M059J (cell line): ENCODE data around the gene DOLPP1. TPM values are rescaled to one million over a fixed set of nuclear protein-coding genes. Genes with fewer than 3 reads are reported as not detected.
"Not testable (repeated sequence)": the region's sequence is repeated elsewhere in the genome, so short reads cannot be mapped to it uniquely, and the experiment has no call there.

Source experiments
- DNase-seq: peaks from one replicate; pipeline ENCODE4 v3.0.0-alpha.2; 2012; ENCODE audit warnings: low read depth
- total RNA-seq: library from RNA; depleted of rRNA; stranded (reverse); fragments of >200 nt; shearing (Covaris generic); gene quantifications from 2 replicates; pipeline ENCODE4 v1.2.3, GENCODE V29; 2014; rRNA removed

DOLPP1 gene, protein sequence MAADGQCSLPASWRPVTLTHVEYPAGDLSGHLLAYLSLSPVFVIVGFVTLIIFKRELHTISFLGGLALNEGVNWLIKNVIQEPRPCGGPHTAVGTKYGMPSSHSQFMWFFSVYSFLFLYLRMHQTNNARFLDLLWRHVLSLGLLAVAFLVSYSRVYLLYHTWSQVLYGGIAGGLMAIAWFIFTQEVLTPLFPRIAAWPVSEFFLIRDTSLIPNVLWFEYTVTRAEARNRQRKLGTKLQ
- total RNA-seq = 25.7 and 32.4 TPM in 2 replicates

DNA sequence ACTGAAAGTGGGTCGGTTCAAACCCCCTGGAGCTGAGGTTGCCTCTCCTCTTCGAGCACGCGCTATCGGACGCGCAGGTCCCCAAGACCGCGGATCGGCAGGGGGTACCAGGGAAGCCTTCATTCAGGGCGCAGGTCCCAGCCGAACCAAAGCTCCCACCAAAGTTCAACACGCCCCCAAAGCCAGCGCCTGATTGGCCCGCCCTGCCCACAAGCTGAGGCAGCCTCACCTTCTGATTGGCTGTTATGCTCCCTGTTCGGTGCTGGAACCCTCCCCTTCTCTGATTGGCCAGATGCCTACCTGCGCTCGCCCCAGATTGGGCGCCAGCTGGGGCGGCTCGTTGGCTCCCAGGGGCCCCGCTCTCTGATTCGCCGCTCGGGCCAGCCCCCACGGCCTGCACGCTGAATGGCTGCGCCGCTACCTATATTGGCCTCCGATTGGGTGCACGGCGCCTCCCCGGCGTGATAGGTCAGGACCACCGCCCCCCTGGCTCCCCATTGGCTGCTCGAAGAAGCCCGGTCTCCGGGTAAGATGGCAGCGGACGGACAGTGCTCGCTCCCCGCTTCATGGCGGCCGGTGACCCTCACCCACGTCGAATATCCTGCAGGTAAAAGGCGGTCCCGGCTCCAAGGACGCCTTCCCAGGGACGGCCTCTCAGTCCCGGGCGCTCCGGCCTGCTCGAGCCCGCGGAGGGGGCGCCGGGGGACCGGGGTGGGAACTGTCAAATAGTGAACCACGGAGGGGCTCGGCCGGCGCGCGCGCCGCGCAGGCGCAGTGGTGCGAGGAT lies at the start of gene DOLPP1:
DOLPP1 (plus strand) TSS at position 511 of the 787 bp plus-strand sequence; CDS start at position 532, 21 bp downstream.
- peak; percentile 100 for DNase-seq

DNA sequence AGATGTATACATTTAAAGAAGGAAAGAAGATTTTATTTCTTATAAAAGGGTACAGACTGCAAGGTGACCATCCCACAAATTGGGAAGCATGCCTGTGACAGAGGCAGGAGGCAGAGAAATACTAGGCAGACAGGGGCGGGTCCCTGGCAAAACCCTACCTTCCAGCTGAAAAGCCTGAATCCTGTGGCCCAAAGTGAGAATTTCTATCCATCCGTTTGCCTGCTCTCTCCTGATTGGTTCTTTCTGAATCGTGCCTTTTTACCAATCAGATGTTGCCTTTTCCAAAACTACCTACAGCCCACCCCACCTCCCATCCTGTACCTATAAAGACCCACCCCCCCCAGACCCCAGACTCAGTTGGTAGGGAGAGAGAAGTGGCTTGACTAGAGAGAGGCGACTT lies 49.4 kb upstream of the DOLPP1 start:
- no peak for DNase-seq

DNA sequence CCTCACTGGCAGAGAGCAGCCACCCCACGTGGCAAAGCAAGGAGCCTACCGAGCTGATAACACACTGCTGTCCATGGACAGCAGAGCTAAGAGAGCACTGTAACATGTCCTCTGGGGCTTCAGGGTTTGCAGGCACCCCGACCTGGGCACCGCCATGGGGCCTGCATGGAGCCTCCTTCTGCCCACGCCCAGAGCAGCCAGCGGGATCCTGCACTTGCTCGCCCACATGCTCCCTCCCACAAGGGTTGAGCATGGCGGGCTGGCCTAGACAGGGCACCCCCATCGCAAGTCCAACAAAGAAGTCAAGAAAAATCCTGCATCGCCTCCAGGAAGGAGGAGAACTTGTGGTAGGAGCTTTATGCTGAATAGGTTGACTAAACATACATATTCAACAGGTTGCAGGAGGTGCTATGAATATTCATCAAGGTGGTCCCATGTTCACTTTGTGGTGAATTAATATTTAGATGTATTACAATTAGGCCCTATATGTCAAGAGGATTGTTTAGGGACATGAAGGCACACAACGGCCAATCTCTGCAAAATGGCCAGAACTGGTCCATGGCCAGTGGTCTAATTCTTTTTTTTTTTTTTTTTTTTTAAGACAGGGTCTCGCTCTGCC lies 48.3 kb upstream of the DOLPP1 start:
- DNase-seq = no peak

DNA sequence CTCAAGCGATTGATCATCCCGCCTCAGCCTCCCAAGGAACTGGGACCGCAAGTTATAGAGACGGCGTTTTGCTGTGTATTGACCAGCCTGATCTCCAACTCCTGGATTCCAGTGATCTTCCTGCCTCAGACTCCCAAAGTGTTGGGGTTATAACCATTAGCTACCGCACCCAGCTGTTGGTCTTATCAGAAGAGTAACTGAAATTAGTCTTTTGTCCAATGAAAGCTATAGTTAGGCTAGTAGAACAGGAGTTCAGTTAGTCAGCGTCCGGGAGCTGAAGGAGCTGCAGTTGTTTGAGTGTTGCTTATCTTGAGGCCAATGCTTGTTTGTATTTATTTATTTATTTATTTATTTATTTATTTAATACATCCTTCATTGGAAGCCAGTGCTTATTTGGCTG lies 47.7 kb upstream of the DOLPP1 start:
- DNase-seq = no peak

DNA sequence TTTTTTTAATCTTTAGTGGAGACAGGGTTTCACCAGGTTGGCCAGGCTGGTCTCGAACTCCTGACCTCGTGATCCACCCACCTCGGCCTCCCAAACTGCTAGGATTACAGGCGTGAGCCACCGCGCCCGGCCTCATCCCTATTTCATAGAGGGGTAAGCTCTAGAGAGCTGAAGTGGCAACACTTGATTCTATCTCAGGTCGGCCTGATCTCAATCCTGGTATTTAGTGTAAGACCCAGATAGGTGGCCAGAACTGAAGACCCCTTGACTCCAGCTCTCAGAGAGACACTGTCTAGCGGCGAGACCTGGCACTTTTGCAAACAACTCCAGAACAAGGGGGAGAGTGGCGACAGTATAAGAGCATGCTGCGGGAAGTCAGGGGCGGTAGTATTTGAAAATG lies 45.1 kb upstream of the DOLPP1 start:
- DNase-seq = not testable (repeated sequence)

DNA sequence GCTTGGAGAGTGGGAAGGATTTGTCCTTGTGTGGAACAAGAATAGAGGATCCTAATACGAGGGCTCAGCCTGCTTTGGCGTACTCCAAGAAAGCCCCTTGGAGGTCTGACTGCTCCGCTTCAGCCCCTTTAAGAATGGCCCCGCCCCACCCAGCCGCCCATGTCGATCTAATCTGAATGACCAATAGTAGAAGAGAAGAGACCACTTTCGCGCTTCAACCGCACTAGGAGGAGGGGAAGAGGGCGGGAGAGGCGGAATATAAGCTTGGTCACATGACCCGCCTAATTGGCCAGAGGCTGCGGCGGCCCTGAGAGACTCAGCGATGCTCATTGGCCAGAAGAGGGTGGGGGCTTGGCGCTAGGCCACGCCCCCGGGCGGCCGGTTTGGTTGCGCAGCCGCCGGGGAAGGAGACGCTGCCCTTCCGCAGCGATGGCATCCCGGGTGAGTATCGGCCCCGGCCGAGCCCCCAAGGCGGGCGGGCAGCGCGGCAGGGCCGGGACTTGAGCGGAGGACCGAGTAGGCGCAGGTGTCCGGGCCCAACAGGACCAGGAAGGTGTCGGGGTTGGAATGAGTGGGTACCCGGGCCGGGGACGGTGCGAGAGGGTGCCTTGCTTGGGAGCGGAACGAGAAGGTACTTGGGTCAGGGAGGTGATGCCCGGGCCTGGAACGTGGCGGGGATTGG lies 44.5 kb upstream of the DOLPP1 start, which contains the start of gene MIGA2:
MIGA2 (plus strand) TSS at position 386 of the 682 bp plus-strand sequence. CDS start 3,969 bp downstream, outside the sequence.
- peak; percentile 100 for DNase-seq

DNA sequence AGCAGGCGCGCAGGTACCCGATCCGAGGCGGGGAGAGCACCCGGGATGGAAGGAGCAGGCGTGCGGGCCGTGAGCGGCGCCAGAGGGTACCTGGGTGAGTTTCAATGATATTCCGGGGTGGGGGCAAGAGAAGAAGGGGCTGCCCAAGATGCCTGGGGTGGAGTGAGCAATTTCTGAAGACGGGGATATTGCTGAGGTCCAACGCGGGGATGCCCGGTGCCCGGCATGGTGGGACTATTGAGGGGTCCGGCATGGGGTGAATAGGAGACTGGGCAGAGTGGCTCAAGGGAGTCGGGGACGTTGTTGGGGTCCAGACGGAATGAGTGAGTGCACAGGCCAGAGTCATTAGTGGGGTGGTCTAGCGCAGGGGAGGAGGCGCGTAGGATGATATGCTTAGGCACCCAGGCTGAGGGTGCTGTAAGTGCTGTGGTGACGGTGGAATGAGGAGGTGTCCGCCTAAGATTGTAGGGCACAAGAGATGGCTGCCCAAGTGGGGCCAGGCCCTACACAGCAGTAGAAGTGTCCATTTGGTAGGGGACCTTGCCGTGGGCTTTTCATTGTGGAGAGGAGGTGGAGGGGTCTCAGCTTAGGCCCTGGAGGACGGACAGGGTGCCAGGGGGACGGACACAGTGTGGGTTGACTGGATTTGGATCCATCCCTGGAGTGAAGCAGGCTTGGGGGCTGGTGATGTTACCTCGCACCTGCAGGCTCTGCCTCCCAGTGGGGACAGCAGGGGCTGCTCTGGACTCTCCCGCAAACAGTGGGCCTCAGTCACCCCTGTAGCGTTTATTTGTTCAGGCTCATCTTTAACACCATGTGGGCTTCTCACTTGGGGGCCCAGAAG lies 43.8 kb upstream of the DOLPP1 start:
- DNase-seq = no peak

DNA sequence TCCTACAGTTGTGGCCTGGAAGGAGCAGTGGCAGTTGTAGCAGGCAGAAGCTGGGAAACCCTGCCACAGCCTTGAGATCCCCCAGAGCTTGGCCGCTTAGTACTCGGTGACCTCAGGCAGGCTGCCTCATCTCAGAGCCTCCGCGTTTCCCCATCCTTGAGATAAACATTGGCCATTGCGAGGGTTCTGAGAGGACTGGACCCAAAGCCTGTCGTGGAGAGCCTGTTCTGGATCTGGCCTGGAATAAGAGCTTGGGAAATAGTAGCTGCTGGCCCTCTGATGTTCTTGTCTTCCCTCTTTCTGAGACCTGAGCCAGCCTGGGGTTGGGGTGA lies 43.2 kb upstream of the DOLPP1 start:
- DNase-seq = no peak

DNA sequence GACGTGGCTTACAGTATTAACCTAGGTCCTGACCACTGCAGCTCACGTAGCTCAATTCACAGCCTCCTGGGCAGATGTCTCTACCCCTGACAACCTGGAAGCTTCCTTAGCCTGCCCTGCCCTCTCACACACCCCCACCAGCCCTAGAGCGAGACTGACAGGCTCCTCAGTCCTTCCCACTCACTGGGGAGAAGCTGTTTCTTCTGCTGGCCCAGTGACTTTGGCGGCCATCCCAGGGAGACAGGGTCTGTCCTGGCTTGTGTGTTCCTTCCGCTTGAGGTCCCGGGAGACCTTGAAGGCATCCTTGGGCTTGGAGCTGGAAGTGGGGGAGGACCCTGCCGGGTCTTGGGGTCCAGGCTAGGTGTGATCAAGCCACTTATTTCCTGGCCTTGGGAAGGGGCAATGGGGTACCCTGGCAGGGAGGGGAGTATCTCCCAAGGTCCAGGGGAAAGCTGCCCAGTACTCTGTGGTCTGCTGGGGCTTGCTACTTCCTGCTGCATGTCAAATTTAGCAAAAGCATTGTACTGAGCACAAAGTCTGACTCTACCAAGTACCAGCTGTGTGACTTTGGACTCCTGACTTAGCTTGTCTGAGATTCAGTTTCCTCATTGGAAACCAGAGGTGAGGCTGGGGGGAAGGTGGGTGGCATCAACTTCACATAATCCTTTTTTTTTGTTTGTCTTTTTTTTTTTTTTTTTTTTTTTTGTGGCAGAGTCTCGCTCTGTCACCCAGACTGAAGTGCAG lies 42.6 kb upstream of the DOLPP1 start:
- no peak for DNase-seq

DNA sequence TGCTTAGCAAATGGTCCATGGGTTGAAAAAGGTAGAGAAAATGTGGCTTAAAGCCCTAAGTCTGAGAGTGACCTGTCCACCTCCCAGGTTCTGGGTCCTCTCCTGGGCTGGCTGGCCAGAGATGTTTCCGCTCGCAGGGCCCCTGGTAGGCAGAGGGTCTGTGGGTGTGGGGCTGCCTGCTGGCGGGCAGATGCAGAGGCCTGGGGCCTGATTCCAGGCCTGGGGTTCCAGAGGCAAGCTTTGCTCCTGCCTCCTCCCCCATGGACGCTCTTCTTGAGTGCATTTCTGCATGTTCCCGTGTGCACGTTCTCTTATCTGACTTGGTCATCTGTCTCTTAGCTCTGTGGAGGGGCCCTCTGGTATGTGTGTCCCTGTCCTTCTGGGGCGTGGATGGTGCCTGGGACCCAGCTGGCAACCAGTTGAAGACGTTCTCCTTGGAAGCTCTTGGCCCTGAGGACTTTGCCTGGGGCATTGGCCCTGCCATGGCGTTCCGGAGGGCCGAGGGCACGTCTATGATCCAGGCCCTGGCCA lies 40.7 kb upstream of the DOLPP1 start:
- no peak for DNase-seq

DNA sequence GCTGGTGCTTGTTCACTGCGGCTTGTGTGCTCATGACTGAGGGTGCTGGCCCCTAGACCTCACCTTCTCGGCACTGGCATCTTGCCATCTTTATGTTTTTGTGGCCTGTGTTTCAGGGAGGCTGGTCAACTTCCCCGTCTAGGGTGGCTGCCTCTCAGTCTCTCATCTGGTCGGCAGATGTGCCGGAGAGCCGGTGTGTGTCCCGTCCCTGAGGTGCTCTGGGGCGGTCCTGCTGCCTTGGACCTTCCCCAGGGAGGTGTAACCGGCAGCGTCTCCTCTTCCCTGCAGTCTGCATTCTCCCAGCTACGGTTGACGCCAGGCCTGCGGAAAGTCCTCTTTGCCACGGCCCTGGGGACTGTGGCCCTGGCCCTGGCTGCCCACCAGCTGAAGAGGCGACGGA lies 38.9 kb upstream of the DOLPP1 start:
- no peak for DNase-seq

DNA sequence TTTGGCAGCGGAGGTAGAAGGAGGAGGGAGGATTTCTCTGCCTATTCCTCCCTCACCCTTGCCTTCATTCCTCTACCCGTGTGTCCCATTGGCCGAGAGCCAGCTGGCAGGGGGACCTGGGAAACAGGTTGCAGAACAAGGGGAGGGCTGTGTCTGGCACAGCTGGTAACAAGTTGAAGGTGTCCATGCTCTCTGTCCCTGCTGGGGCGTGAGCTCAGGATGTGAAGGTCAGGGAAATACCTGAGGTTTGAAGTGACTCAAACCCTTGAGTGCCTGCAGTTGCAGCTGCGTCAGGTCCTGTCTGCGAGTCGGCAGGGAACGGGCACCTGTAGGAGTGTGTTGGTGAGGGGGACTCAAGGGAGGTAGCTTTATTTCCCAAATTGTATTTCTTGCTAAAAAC lies 28.3 kb upstream of the DOLPP1 start:
- DNase-seq = peak; percentile 10

DNA sequence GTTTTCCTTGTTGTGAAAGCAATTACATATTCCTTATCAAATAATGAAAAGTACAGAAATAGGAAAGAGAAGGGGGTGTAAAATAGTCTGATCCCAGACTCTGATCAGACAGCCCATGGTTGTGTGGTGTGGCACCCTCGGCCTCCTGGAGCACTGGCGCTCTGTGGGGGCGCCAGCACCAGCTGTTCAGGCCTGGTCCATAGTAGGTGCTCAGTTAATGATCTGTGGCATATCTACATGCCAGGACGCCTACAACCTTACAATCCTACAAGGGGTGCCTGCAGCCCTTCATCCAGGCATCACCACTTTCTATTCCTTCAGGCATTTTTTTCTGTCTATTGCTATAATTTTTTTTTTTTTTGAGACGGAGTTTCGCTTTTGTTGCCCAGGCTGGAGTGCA lies 27.9 kb upstream of the DOLPP1 start:
- DNase-seq = no peak

DNA sequence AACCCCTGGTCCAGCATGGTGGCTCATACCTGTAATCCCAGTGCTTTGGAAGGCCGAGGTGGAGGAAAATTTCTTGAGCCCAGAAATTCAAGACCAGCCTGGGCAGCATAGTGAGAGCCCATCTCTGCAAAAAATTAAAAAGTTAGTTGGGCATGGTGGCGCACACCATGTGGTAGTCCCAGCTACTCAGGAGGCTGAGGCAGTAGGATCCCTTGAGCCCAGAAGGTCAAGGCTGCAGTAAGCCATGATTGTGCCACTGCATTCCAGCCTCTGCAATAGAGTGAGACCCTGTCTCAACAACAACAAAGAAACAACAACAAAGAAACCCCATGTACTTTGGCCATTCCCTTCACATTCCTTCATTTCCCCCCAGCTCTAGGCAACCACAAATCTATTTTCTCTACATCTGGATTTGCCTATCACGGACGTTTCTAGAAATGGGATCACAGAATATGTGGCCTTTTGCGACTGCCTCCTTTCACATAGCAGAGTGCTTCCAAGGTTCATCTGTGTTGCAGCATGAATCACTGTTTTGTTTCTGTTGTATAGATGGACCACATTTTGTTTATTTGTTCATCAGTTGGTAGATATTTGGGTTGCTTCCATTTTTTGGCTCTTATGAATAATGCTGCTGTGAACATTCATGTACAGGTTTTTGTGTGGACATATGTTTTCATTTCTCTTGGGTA lies 26.6 kb upstream of the DOLPP1 start:
- DNase-seq = peak; percentile 12

DNA sequence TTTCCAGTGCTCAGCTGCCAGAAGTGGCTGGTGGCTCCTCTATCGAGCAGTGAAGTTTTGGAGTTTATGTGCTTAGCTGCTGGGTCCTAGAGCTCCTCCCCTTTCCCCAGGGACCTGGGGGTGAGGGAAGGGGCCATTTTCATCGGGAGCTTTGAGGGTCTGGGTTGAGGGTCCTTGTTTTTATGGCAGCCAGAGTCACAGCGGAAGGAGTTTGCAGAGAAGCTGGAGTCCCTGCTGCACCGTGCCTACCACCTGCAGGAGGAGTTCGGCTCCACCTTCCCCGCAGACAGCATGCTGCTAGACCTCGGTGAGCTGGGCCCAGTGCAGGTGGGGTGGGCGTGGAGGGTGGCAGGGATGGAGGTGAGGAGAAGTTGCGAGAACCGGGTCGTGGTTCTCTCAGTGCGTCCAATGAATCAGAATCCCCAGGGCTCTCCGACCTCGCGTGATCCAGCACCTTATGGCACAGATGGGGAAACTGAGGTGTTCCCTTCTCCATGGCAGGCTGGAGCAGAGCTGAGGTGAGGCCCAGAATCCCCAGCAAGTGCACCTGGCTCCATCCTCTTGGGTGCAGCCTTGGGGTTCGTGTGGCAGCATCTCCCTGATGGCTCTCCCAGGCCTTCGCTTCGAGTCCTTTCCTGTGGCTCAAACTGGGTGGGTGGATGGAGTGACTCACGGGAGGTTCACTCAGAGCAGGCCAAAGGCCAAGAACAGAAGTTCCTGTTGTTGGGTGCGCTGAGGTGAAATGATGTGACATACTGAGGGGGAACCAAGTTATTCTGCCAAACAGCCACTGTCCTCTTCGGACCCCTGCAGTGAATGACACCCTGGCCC lies 21.7 kb upstream of the DOLPP1 start:
- peak; percentile 48 for DNase-seq

DNA sequence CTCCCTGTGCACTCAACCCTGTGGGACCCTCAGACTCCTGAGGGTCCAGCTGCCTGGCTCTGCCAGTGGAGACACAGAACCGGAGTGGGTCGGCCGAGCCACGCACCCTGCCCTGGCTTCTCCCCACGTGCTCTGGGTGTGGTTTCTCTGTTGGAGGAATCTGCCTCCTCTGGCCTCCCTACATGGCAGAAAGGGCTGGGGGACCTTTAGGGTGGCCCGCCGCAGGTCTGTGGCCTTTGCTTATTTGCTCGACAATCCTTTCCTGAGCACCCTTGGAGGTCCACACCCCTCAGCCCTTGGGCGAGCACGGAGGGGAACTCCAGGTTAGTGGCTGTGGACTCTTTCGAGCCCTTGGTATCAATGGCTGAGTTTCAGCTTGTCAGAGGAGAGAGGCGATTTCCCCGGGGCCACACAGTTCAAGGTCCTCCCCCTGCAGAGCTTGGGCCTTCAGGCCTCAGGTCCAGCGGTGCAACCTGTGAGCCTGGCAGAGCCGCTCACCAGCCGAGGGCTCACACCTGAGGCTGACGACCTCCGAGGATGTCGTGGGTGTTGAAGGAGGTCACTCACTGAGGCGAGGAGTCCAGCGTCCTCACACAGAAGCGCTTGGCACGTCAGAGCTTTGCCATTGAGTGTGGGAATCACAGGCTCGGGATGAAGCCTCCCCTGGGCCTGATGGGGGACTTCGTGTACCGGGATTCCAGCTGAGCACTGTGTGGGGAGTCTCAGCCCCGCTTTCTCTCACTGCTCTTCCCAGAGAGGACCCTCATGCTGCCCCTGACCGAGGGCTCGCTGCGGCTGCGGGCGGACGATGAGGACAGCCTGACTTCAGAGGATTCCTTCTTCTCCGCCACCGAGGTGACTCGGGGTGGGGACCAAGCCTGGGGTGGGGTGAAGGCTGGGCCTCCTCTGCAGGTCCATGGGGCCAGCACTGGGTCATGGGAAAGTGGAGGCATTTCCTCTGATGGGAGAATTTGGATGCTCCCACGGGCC lies 20.8 kb upstream of the DOLPP1 start:
- DNase-seq = no peak

DNA sequence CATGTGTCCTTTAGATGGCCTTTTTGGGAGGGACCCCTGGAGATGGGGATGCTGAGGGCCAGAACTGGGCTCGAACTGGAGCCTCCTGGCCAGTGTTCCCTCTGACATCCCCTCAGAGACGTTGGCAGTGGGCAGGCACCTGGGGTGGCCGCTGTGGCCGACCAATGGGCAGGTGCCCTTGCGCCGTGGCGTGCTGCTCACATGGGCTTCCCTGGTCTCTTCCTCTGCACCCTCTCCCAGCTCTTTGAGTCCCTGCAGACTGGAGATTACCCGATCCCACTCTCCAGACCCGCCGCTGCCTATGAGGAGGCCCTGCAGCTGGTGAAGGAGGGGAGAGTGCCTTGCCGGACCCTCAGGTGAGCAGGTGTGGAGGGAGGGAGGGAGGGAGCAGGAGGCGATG lies 19.9 kb upstream of the DOLPP1 start:
- DNase-seq = no peak

DNA sequence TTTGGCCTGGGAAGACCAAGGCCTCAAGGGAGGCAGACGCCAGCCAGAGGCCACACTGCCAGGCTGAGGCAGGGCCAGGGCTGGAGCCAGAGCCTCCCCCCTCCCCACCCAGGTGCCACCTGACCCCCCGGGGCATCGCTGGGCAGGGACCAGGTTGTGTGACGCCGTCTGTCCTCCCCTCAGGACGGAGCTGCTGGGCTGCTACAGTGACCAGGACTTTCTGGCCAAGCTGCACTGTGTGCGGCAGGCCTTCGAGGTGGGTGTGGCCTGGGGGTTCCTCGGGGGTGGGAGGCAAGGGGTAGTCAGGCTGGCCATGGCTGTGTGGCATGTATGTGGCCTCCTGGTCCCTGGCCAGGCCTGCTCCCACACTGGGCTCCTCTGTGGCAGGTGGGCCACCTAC lies 17.9 kb upstream of the DOLPP1 start:
- DNase-seq = no peak
